Hematopoietic multipotent progenitor cell (in vitro differentiated cells): ENCODE measurements around the gene RNF41. TPM values are rescaled to one million over a fixed set of nuclear protein-coding genes. Genes with fewer than 3 reads are reported as not detected.

Experiments
- DNase-seq, 3 donors: peaks; one replicate each; pipeline ENCODE4 v3.0.0-alpha.2; 2011 to 2015; ENCODE audit warnings: low read depth in 2 of 3, low spot score in 2 of 3
- total RNA-seq: library from RNA; depleted of rRNA; stranded (reverse); fragments of >200 nt; gene quantifications from one replicate; pipeline ENCODE4 v1.2.3, GENCODE V29; 2012

RNF41 gene
- total RNA-seq, 1 donor, result 205 TPM

DNA sequence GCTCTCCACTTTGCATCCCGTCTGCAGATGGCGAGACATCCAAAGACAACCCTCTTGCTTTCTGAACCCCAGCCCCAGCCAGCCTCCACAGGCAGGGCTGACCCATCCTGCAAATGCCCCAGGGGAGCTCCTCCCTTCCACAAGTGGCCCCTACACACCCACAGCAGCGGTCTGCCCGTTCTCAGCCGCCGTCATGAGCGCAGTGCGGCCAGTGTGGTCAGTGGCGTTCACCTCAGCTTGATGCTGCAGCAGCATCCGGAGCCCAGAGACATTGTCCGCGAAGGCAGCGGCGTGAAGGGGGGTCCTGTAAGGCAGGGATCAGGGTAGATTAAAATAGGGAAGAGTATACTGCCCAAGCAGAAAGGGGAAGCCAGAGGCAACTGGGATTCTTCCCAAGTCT, 22.8 kb upstream of the RNF41 start:
- no peak for DNase-seq

DNA sequence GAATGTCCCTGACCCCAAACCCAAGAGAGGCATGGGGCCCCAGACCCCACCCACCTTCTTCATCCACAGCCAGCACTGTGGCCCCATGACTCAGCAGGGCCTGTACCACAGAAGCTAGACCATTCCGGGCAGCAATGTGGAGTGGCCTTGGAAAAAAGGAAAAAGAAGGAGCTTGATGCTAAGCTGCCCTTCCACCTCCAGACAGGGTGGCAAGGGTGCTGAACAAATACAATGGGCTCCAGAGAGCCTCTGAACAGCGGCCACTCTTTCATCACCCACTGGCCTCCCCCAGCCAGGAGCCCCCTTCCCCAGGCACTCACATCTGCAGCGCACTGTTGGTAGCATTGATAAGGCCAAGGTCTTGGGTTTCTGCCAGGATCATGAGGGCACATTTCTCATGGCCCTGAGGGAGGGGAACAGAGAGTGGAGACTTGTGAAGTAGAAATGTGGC, 22.0 kb upstream of the RNF41 start:
- DNase-seq, result peak in 1 of 3 donors; percentile 54

DNA sequence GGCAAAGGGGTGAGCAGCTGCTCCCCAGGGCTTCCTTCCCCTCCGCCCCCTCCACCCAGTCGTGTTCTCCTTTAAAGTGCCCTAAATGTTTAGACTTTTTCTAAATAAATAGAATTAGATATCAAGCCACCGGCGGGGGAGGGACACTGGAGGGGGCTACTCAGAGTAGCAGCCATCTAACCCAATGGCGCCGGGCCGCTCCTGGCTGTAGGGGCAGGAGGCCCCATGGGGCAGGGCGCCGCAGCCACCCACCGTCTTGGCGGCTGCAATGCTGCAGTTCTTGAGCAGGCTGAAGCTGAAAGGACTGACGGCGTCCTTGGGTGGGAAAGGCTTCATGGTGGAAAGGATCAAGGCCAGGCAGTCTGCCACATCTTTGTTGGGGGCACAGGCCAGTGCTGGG, 21.3 kb upstream of the RNF41 start:
- DNase-seq, result no peak

DNA sequence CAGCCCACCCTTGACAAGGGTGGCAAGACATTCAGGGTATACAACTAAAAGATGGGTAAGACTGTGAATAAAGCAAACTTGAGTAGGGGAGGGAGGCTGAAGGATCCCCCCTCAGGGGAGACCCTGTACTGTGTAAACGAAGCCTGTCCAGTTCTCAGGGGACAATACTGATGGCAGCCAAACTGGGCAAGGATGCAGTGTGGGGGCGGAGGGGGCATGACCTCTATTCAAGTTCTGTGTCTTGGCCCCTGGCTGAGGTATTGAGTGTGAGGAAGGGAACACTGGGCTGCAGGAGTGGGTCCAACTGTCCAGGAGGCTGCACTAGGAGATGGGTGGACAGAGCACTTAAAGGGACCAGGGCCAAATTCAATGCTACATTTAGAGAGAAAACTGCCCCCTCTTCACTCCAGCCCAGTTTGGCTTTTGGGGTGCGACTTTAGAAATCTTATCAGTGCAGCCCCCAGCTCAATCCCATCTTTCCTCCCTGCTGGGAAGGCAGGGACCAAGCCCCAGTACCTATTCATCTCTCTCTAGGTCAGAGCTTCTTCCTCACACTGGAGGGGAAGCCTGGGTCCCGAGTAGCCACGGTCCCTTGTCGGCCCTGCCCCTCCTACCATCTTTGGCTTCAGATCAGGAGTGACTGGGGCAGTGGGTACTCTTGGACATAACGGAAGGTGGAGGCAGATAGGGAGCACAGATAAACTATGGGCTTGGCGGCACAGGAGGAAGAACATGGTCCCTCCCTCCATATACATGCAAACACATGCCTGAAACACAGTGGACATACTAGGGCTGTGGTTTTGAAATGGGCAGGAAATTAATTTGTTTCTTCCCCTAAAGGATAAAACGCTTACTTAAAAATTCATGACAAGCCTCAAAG, 19.9 kb upstream of the RNF41 start:
- DNase-seq, result no peak

DNA sequence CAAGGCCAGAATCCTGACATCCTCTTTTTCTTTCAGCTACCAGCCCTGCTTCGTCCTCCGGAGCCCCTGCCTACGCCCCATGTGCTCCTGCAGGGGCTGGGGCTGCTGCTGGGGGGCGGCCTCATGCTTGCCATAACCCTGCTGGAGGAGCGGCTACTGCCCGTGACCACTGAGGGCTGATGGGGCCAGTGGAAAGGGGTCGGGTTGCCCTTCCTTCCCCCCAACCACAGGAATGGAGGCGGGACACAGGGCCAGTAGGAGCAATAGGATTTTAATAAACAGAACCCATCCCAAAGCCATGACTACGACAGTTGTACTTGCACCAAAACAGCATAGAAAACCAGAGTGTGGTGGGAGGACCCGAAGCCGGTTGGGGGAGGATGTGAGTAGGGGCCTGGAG, 15.8 kb upstream of the RNF41 start:
- DNase-seq, result no peak

DNA sequence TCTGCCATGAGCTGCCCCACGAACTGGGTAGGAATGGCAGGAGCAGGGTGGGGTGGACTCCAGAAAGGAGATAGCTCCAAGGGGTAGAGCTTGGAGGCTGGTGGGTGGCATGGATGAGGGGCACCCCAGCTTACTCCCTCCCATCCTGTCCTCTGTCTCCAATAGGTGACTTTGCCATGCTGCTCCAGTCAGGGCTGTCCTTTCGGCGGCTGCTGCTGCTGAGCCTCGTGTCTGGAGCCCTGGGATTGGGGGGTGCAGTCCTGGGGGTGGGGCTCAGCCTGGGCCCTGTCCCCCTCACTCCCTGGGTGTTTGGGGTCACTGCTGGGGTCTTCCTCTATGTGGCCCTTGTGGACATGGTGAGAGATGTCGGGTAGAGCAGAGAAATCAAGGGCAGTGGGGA, 15.3 kb upstream of the RNF41 start:
- DNase-seq, result no peak

DNA sequence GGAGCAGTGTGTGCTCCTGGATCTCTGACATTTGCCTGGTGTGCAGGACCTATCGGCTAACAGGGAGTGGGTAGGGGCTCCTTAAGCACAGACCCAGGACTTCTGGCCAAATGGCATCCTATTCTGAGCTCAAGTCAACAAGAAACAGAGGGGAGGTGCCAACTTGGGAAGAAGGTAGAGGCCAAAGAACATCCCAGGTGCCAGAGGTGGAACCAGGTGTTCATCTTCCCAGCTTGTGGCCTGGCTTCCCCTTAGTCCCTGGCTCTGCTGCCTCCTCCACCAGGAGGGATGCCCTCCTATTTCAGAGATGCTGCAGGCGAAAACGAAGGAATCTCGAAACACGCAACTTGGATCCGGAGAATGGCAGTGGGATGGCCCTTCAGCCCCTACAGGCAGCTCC, 14.4 kb upstream of the RNF41 start:
- no peak for DNase-seq

DNA sequence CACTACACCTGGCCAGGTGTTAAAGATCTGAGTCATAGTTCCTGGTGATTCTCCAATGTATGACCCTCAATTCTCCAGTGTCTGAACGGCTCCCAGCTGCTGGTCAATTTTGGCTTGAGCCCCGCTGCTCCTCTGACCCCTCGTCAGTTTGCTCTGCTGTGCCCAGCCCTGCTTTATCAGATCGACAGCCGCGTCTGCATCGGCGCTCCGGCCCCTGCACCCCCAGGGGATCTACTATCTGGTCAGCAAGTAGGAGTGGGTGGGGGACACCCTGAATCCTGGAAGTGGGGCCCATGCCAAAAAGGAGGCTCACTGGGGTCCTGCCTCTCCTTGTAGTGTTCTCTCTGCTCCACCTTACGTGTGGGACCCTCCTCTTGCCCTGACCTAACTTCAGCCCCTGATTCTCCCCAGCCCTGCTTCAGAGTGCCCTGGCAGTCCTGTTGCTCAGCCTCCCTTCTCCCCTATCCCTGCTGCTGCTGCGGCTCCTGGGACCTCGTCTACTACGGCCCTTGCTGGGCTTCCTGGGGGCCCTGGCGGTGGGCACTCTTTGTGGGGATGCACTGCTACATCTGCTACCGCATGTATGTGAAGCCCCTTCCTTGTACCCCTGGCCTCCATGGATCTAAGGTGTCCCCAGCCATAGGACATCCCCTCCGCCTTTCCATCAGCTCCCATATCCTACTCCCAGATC, 13.2 kb upstream of the RNF41 start:
- no peak for DNase-seq

DNA sequence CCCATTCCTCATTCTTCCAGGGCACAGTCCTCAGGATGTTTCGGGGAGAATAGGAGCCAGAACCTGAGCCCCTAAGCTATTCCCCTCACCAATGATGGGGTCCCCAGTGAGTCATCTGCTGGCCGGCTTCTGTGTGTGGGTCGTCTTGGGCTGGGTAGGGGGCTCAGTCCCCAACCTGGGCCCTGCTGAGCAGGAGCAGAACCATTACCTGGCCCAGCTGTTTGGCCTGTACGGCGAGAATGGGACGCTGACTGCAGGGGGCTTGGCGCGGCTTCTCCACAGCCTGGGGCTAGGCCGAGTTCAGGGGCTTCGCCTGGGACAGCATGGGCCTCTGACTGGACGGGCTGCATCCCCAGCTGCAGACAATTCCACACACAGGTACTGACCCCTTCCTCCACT, 9.5 kb upstream of the RNF41 start:
- DNase-seq, result no peak

DNA sequence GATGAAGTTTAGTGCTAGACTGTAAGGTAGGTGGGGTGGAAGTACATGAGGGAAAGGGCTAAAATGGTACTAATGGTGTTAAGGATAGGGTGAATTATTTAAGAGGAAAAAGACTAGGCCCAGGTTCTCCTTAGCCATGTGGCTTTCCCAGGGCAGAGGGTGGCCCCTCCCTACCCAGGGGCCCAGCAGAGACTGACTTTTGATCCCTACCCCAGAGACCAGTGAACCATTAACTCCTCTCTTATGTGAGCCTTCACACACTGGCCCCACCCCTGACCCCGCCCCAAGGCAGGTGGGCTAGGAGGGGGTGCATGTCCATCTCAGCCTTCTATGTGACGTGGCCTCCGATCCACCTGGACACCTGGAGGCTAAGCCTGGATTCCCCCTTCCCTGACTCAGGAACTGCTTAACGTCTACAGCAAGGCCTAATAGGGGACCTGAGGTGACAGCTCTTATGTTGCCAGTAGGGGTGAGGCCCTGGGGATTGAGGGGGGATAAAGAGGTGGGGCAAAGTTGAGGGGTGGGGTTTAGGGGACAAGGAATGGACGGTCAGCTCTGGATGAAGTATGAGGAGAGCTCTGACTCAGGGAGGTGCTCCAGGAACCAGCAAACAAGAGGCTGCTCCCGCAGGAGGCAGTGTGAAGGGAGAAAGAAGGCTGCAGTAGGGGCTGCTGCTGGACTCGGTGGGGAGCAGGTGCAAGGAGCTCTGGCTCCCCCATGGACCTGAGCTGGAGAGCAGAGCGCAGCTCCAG, 8.9 kb upstream of the RNF41 start:
- no peak for DNase-seq

DNA sequence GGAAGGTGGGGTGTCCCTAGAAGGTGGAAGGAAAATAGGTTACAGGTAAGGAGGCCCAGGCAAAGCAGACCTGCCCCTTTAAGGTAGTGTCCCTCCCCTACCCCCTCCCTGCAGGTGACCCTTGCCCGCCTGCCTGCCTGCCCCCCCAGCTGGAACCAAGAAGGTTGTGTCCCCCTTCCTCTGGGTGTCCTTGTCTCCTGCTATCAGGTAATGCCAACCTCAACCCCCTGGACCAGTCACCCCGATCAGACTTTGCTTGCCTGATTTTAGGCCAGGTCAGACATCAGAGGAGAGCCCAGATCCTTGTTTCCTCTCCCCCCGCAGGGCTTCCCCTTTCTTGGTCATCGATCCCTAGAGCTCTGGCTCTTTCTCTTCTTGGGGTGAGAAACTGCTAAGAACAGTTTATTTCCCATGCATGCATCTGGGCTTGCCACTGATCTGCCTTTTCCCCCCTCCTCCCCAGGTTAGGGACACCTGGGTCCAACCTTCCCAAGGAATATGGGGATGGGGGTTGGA, 8.3 kb upstream of the RNF41 start, which contains the start of gene SLC39A5:
SLC39A5 (plus strand) TSS at position 136 of the 516 bp plus-strand sequence. CDS start 1,224 bp downstream, outside the sequence.
- DNase-seq, result no peak

DNA sequence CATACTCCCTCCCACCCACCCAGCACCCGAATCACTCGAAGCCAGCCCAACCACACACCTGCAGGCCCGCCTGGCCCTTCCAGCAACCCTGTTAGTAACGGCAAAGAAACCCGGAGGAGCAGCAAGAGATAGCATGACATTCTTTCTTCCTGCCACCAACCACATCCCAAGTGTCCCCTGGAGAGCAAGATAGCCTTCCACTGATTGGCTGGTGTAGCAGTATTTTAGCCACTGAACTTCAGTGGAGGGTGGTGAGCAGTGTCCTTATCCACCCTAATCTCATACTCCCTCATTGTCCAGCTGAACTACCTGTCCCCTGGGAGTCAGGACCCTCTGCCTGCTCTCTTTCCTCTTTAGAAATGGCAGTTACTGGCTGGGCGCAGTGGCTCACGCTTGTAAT, 7.4 kb upstream of the RNF41 start:
- DNase-seq, result no peak

DNA sequence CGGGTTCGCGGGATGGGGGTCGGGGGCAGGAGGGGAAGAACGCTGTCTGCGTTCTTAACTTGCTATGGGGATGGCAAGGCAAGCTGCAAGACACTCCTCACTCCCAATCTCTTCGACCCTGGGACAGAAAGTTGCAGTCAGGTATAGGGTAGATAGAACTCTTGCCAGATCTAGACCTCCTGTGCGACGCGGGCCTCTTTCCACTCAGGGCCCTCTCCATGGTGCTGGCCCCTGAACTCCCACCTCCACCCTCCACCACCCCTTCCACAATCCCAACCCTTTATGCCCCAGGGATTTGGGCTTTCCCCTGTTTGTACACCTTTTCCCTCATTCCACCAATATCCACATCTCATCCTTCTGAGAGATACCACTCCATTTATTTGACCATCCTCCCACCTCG, 3.2 kb upstream of the RNF41 start:
- no peak for DNase-seq

DNA sequence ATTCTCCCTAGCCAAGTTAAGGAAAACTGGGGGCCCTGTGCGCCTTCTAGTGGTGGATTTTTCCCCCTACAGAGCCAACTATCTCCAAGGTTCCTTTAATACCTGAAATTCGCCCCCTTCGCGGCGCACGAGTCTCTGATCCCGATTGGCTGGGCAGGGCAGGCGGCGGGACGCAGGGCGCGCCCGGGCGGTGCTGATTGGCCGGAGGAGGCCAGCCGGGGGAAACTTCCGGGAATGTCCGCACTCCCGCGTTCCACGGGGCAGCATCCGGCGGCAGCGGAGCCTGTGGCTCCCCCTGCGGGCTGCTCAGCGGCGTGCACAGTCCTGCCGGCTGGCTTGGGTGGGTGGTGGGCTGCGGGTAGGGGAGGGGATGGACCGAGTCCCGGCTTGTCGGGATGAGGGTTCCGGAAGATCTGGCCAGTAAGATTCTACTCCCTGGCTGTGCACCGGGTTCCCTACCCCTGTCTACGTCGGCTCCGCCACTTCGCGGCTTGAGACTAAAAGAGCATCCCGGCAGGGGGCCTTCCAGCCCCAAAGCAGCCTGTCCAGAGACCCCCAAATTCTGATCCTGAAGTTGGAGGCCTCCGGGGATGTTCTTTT, 2.5 kb upstream of the RNF41 start, which contains the start of gene NABP2:
NABP2 (plus strand) TSS at position 241 of the 600 bp plus-strand sequence. CDS start 515 bp downstream, outside the sequence.
- peak; percentile 72 to 97 (median 96) for DNase-seq

DNA sequence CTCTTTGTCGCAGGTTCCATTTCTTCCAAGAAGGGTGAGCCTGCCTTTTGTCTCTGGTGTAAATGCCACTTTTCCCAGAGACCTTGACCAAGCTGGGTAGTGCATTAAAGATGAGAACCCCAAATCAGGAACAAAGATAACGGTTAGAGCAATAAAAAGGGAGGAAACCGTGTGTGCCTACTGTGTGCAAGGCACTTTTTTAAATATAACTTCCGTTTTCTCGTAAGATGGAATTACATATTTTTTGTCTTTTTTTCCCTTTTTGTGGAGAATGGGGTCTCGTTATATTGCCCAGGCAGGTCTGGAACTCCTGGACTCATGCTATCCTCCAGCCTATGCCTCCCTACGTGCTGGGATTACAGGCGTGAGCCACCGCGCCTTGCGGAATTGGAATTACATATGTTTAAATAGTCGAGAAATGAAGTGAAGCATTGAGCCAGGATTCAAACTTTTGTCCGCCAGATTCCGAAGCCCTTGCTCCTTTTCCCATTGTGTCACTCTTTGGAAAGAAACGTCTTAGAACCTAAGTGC, 1.9 kb upstream of the RNF41 start:
- no peak for DNase-seq

DNA sequence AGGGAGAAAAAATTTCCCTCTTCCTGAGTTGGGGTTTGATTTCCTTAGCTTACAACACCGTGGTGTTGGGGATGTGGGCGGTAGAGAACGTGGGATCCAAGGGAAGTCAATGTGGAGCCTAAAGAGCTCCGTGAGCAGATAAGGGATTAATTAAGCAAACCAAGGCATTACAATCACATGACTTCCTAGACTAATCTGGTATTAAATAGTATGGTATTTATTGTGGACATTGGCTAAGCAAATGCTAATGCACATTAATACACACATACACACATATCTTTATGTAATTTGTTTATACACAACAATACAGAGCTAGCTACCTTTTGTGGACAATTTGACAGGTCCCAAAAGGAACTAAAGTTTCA, 791 bp upstream of the RNF41 start:
- DNase-seq, result no peak

DNA sequence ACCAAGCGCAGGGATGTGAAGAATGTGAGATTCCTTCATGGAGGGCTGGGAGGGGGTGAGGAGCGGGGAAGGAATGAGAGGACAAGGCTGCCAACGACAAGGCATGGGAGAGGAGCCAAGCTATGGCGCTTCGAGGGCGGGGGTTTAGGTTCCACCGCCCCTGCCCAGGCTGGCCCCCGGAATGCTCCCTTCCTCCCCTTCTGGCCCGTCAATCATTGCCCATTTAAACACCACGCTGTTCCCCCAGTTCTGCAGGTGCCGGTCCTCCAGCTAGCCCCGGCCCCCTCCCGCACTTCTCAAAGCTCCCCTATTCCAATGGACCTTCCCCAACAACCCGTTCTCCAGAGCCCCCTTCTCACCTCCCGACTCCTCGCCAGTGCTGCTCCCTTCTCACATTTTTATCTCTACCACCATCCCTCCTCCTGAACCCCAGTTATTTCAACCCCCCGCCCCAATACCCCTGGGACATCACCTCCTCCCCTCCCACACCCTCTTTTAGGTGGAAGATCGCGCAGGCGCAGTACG, 428 bp downstream of the RNF41 start:
- no peak for DNase-seq

DNA sequence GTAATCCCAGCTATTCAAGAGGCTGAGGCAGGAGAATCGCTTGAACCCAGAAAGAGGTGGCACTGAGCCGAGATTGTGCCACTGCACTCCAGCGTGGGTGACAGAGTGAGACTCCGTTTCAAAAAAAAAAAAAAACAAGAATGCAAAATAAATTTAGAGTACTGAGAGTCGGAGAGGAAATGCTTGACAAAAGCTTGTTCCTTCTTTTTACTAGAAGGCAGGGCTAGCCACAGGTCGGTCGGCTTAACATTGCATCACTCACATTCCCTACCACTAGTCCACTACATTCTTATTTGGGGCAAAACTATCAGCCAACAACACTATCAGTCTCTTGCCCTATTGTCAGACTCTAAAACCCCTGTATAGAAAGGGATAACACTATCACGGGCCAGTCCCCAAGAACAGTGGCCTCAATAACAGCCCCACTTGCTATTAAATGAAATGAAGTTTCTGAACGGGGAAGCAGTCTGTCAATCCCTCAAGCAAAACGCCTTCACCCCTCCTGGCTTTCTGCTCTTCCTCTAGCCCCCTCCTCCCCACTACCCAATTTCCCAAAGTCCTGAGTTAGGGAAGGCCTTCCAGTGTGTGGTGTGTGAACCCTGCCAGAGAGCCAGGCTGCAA, 1.0 kb downstream of the RNF41 start:
- DNase-seq, result peak in 2 of 3 donors; percentile 54 to 65

DNA sequence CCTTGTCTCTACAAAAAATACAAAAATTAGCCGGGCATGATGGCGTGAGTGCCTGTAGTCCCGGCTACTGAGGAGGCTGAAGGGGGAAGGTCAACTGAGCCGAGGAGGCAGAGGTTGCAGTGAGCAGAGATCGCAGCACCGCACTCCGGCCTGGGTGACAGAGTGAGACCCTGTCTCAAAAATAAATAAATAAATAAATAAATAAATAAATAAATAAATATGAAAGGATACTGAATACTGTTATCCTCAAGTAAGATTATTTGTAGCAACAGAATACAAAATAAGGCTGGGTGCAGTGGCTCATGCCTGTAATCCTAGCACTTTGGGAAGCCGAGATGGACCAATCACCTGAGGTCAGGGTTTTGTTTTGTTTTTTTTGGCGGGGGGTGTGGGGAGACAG, 1.9 kb downstream of the RNF41 start:
- no peak for DNase-seq

DNA sequence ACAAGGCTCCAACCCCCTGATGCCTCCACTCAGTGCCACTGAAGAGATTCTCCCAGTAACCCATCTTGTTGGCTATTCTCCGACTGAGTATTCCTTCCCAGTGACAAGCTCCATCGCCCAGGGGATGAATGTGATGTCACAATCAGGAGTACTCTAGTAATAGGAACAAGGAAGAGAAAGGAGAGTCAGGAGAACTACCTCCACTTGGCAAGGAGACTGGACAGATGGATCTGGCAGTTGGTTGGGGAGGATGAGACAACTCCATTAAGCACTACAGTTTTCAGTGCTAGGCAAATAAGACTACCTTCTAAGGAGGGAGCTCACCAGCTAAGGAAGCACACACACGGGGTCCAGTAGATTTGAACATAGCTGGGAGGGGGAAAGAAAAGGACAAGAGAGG, 5.3 kb downstream of the RNF41 start:
- DNase-seq, result no peak
